GM12872 (cell line): Measurements from ENCODE around the gene ADAMTSL2.

Source experiments
- CTCF ChIP-seq: IDR thresholded peaks from 3 replicates; pipeline ENCODE4 v1.5.1; 2011; ENCODE audit warnings: low read depth, mild to moderate bottlenecking, low read length, moderate library complexity; ENCODE audit not compliant: insufficient read depth

The ADAMTSL2 gene

GRCh38 chr9:133526721-133527321 lies 7.7 kb upstream of the ADAMTSL2 start:
- TF ChIP-seq CTCF: no peak

GRCh38 chr9:133527444-133527920 lies 7.0 kb upstream of the ADAMTSL2 start:
- no peak for TF ChIP-seq CTCF

- TF ChIP-seq CTCF: no peak
Measured at GRCh38 chr9:133528001-133528875, 6.3 kb upstream of the ADAMTSL2 start.

- no peak for TF ChIP-seq CTCF
Measured at GRCh38 chr9:133528876-133529241, 5.6 kb upstream of the ADAMTSL2 start.

GRCh38 chr9:133529457-133529856 lies 5.0 kb upstream of the ADAMTSL2 start:
- no peak for TF ChIP-seq CTCF

- TF ChIP-seq CTCF: no peak
Measured at GRCh38 chr9:133529874-133530273, 4.6 kb upstream of the ADAMTSL2 start.

GRCh38 chr9:133531293-133531692 lies 3.2 kb upstream of the ADAMTSL2 start:
- no peak for TF ChIP-seq CTCF
